PC-3 (cell line): Measurements from ENCODE around the gene ANTXR2. TPM values are rescaled to one million over a fixed set of nuclear protein-coding genes. Genes with fewer than 3 reads are reported as not detected.

Experiments used
- ATAC-seq: fragments of 200-7000 bp; cut with Tn5 transposase; 2 replicates; pipeline ENCODE4 v1.9.1; 2020; ENCODE audit warnings: mild to moderate bottlenecking, moderate library complexity
- BruUV-seq: library from RNA; stranded (reverse); fragments of 400-500 nt; replicated peaks from 2 replicates; lab custom pipeline; 2021; lab: Mats Ljungman, UMichigan
- CTCF ChIA-PET: fragments of 300-600 bp; sonication (Branson Sonifier 250); formaldehyde crosslinking; loops from one replicate; lab custom pipeline; 2022; ENCODE audit warnings: antibody characterized with exemption; lab: Charles Lee
- POLR2A ChIA-PET: fragments of 300-600 bp; sonication (Branson Sonifier 250); formaldehyde crosslinking; loops from one replicate; lab custom pipeline; 2022; ENCODE audit warnings: antibody characterized with exemption; ENCODE audit not compliant: unreplicated experiment; lab: Charles Lee
- DNase-seq: peaks from one replicate; pipeline ENCODE4 v3.0.0-alpha.2; 2015
- H2AFZ ChIP-seq: fragments of 300-600 bp; sonication (generic); 2 replicates; pipeline ENCODE4 v1.6.0; 2016; ENCODE audit warnings: antibody characterized with exemption, low read length
- H3F3A ChIP-seq: fragments of 300-600 bp; sonication (generic); one replicate; pipeline ENCODE4 v1.6.0; 2017; ENCODE audit warnings: antibody characterized with exemption, low read length, control low read depth, mild to moderate bottlenecking; ENCODE audit not compliant: unreplicated experiment
- H3K27ac ChIP-seq: fragments of 300-600 bp; sonication (generic); 2 replicates; pipeline ENCODE4 v1.5.1; 2016; ENCODE audit warnings: mild to moderate bottlenecking, low read length
- H3K27me3 ChIP-seq: fragments of 300-600 bp; sonication (generic); 2 replicates; pipeline ENCODE4 v1.6.1; 2016; ENCODE audit warnings: low read length, mixed read lengths
- H3K36me3 ChIP-seq: fragments of 300-600 bp; sonication (generic); 2 replicates; pipeline ENCODE4 v1.6.1; 2016; ENCODE audit warnings: low read depth, mixed run types, low read length, mixed read lengths
- H3K4me1 ChIP-seq: fragments of 300-600 bp; sonication (generic); 2 replicates; pipeline ENCODE4 v1.5.1; 2016; ENCODE audit warnings: low read length; ENCODE audit not compliant: insufficient read depth
- H3K4me2 ChIP-seq: fragments of 300-600 bp; sonication (generic); 2 replicates; pipeline ENCODE4 v1.6.0; 2016; ENCODE audit warnings: low read length
- H3K4me3 ChIP-seq: fragments of 300-600 bp; sonication (generic); 2 replicates; pipeline ENCODE4 v1.5.1; 2016; ENCODE audit warnings: mild to moderate bottlenecking, low read length, mixed read lengths
- H3K79me2 ChIP-seq: fragments of 300-600 bp; sonication (generic); 2 replicates; pipeline ENCODE4 v1.6.1; 2017; ENCODE audit warnings: low read length, mixed read lengths
- H3K9ac ChIP-seq: fragments of 300-600 bp; sonication (generic); 2 replicates; pipeline ENCODE4 v1.6.0; 2016; ENCODE audit warnings: mild to moderate bottlenecking, low read length
- H3K9me2 ChIP-seq: fragments of 300-600 bp; sonication (generic); replicated peaks from 2 replicates; pipeline ENCODE4 v1.6.1; 2016; ENCODE audit warnings: mixed run types, low read length, mixed read lengths
- H3K9me3 ChIP-seq: fragments of 300-600 bp; sonication (generic); 2 replicates; pipeline ENCODE4 v1.6.1; 2016; ENCODE audit warnings: low read length, mixed read lengths
- H4K20me1 ChIP-seq: fragments of 300-600 bp; sonication (generic); 2 replicates; pipeline ENCODE4 v1.6.1; 2016; ENCODE audit warnings: low read length, mixed read lengths
- CTCF ChIP-seq: fragments of 300-600 bp; sonication (generic); conservative IDR thresholded peaks from 2 replicates; pipeline ENCODE4 v1.5.1; 2017; ENCODE audit warnings: antibody characterized with exemption, low read depth, mild to moderate bottlenecking, low read length
- EZH2 ChIP-seq: fragments of 300-600 bp; sonication (generic); IDR thresholded peaks from one replicate; pipeline ENCODE4 v1.6.1; 2017; ENCODE audit warnings: antibody characterized with exemption, mild to moderate bottlenecking, low read length; ENCODE audit not compliant: unreplicated experiment
- EZH2phosphoT487 ChIP-seq: fragments of 300-600 bp; sonication (generic); IDR thresholded peaks from 2 replicates; pipeline ENCODE4 v1.6.1; 2018; ENCODE audit warnings: mild to moderate bottlenecking, antibody characterized with exemption, low read length, borderline replicate concordance
- intact Hi-C: fragments of 100-400 bp; cut with micrococcal nuclease; formaldehyde crosslinking; loops from 2 replicates; pipeline ENCODE4 v1.9.0; 2023
- total RNA-seq: library from RNA; depleted of rRNA; stranded (reverse); fragments of >200 nt; gene quantifications from 2 replicates; pipeline ENCODE4 v1.2.3, GENCODE V29; 2014

ANTXR2 gene
- total RNA-seq, 1 experiment from 2014 or later: 43.9 TPM

GRCh38 chr4:80060804-80061203 lies 12.2 kb downstream of the ANTXR2 start:
- POLR2A ChIA-PET: no interaction called here
- peaks cover 17% of the 10 kb centered on the region for H3K36me3 ChIP-seq
- no peak for ATAC-seq
- H2AFZ ChIP-seq: no peak overlapping the region
- H3F3A ChIP-seq: no peaks in the 10 kb centered on the region
- CTCF ChIA-PET: no interaction called here
- H3K79me2 ChIP-seq: peaks cover 7% of the 10 kb centered on the region; the same call in 1 of the 2 replicates
- no peak overlapping the region for H3K4me2 ChIP-seq
- BruUV-seq: no TSS peak
- H3K4me1 ChIP-seq: no peaks in the 10 kb centered on the region
- H3K9me2 ChIP-seq: no peaks in the 10 kb centered on the region
- no peak for DNase-seq
- H3K9me3 ChIP-seq: no peaks in the 10 kb centered on the region
- H3K4me3 ChIP-seq: no peak overlapping the region
- intact Hi-C loops: no loop called here
- H4K20me1 ChIP-seq: no peaks in the 10 kb centered on the region
- no peaks in the 10 kb centered on the region for H3K27me3 ChIP-seq
- TF ChIP-seq EZH2phosphoT487 (no peak), EZH2 (no peak), CTCF (no peak)
- H3K9ac ChIP-seq: no peak overlapping the region
- H3K27ac ChIP-seq: no peak overlapping the region

GRCh38 chr4:80058740-80059139 lies 14.3 kb downstream of the ANTXR2 start:
- peak; percentile 25; the same call in 1 of the 2 replicates for ATAC-seq
- intact Hi-C loops: no loop called here
- H3K36me3 ChIP-seq: peaks cover 19% of the 10 kb centered on the region
- no peak overlapping the region for H2AFZ ChIP-seq
- no peak for TF ChIP-seq CTCF
- TF ChIP-seq EZH2: no peak
- TF ChIP-seq EZH2phosphoT487: no peak
- peak overlapping the region; percentile 23; the same call in 1 of the 2 replicates for H3K27ac ChIP-seq
- H3K4me1 ChIP-seq: no peaks in the 10 kb centered on the region
- H3K4me3 ChIP-seq: no peak overlapping the region
- no peaks in the 10 kb centered on the region for H3K9me2 ChIP-seq
- POLR2A ChIA-PET: no interaction called here
- CTCF ChIA-PET: interaction anchor here (0.5 kb wide), 1 partner anchor 78 kb away, joined by 3 read pairs; no protein-coding TSS in a partner anchor
- no peaks in the 10 kb centered on the region for H3K79me2 ChIP-seq
- H3K9ac ChIP-seq: no peak overlapping the region
- no peaks in the 10 kb centered on the region for H3K27me3 ChIP-seq
- BruUV-seq: no TSS peak
- DNase-seq: no peak
- no peak overlapping the region for H3K4me2 ChIP-seq
- H4K20me1 ChIP-seq: no peaks in the 10 kb centered on the region
- no peaks in the 10 kb centered on the region for H3F3A ChIP-seq
- no peaks in the 10 kb centered on the region for H3K9me3 ChIP-seq

GRCh38 chr4:80054375-80054774 lies 18.7 kb downstream of the ANTXR2 start:
- TF ChIP-seq EZH2 (no peak), EZH2phosphoT487 (no peak), CTCF (no peak)
- Histone ChIP-seq H2AFZ (no peak overlapping the region), H3K27me3 (no peaks in the 10 kb centered on the region), H3K9me3 (no peaks in the 10 kb centered on the region), H3K36me3 (peaks cover 39% of the 10 kb centered on the region), H3K9ac (no peak overlapping the region), H3K4me3 (no peak overlapping the region), H3K9me2 (no peaks in the 10 kb centered on the region), H3F3A (no peaks in the 10 kb centered on the region), H3K79me2 (no peaks in the 10 kb centered on the region), H3K4me1 (no peaks in the 10 kb centered on the region), H3K4me2 (no peak overlapping the region), H4K20me1 (no peaks in the 10 kb centered on the region), H3K27ac (no peak overlapping the region)
- POLR2A ChIA-PET: no interaction called here
- no TSS peak for BruUV-seq
- CTCF ChIA-PET: no interaction called here
- DNase-seq: no peak
- no peak for ATAC-seq
- intact Hi-C loops: no loop called here
